ENCODE results near the gene CELF4.

The CELF4 gene

GRCh38 chr18:37435150-37435867, 130.3 kb downstream of the CELF4 start:
- no peak for DNase-seq

GRCh38 chr18:37434161-37434860, 131.3 kb downstream of the CELF4 start:
- DNase-seq = no peak

- DNase-seq = no peak
Observed at GRCh38 chr18:37432436-37433195, 133.0 kb downstream of the CELF4 start.

- no peak for DNase-seq
Observed at GRCh38 chr18:37430357-37431076, 135.1 kb downstream of the CELF4 start.

GRCh38 chr18:37429791-37430190, 135.8 kb downstream of the CELF4 start:
- peak; percentile 28 for DNase-seq

GRCh38 chr18:37428288-37428974, 137.2 kb downstream of the CELF4 start:
- no peak for DNase-seq

GRCh38 chr18:37426586-37426985, 139.0 kb downstream of the CELF4 start:
- no peak for DNase-seq

- DNase-seq = no peak
Observed at GRCh38 chr18:37425222-37425621, 140.4 kb downstream of the CELF4 start.

GRCh38 chr18:37424507-37424906, 141.1 kb downstream of the CELF4 start:
- DNase-seq = no peak

GRCh38 chr18:37422596-37422995, 143.0 kb downstream of the CELF4 start:
- no peak for DNase-seq

- DNase-seq = no peak
Observed at GRCh38 chr18:37422116-37422515, 143.5 kb downstream of the CELF4 start.

- no peak for DNase-seq
Observed at GRCh38 chr18:37421341-37422077, 144.1 kb downstream of the CELF4 start.

GRCh38 chr18:37420315-37420880, 145.2 kb downstream of the CELF4 start:
- DNase-seq = no peak

GRCh38 chr18:37419866-37420265, 145.7 kb downstream of the CELF4 start:
- DNase-seq = no peak

- DNase-seq = no peak
Observed at GRCh38 chr18:37419315-37419714, 146.3 kb downstream of the CELF4 start.

- DNase-seq = no peak
Observed at GRCh38 chr18:37414816-37415215, 150.8 kb downstream of the CELF4 start.

GRCh38 chr18:37412829-37413228, 152.8 kb downstream of the CELF4 start:
- DNase-seq = no peak

GRCh38 chr18:37412333-37412732, 153.3 kb downstream of the CELF4 start:
- DNase-seq = no peak

GRCh38 chr18:37409878-37410277, 155.7 kb downstream of the CELF4 start:
- no peak for DNase-seq

GRCh38 chr18:37408676-37409265, 156.8 kb downstream of the CELF4 start:
- DNase-seq = no peak

- DNase-seq = no peak
Observed at GRCh38 chr18:37407571-37407970, 158.0 kb downstream of the CELF4 start.
